Endothelial cell of umbilical vein (primary cell): Measurements from ENCODE around the gene CPLANE2. TPM values are rescaled to one million over a fixed set of nuclear protein-coding genes. Genes with fewer than 3 reads are reported as not detected.

Experiments used
- BruUV-seq: library from RNA; stranded (reverse); fragments of 400-500 nt; replicated peaks from 2 replicates; lab custom pipeline; 2021; lab: Mats Ljungman, UMichigan
- CTCF ChIA-PET: fragments of 300-600, 350-600 bp; sonication (Branson Sonifier 250); formaldehyde crosslinking; loops from one replicate; lab custom pipeline; 2021; ENCODE audit warnings: antibody characterized with exemption, inconsistent platforms; lab: Charles Lee
- POLR2A ChIA-PET: fragments of 300-600, 350-600 bp; sonication (Branson Sonifier 250); formaldehyde crosslinking; loops from one replicate; lab custom pipeline; 2021; ENCODE audit warnings: antibody characterized with exemption, inconsistent platforms; lab: Charles Lee
- DNase-seq: peaks from one replicate; pipeline ENCODE4 v3.0.0-alpha.2; 2011; ENCODE audit warnings: low read depth, low spot score
- FAIRE-seq: peaks from 2 replicates; lab custom pipeline; 2011; peaks lifted over from hg19 to GRCh38; lab: Jason Lieb, UNC
- H2AFZ ChIP-seq: 2 replicates; pipeline ENCODE4 v1.6.0; 2012; ENCODE audit warnings: low read depth, low read length, control low read depth, inconsistent platforms
- H3K27ac ChIP-seq: 2 replicates; pipeline ENCODE4 v1.5.1; 2011; ENCODE audit warnings: low read depth, mild to moderate bottlenecking, control low read depth, low read length, moderate library complexity; ENCODE audit not compliant: insufficient read depth
- H3K27me3 ChIP-seq, 2 experiments: 2 replicates each; pipeline versions ENCODE4 v1.6.0 to v1.6.1; 2011; ENCODE audit warnings: low read length in 2 of 2, mixed read lengths in 1 of 2; ENCODE audit not compliant: control insufficient read depth in 2 of 2, insufficient read depth in 2 of 2
- H3K36me3 ChIP-seq, 2 experiments: 2 replicates in 1 of 2; 3 replicates in 1 of 2; pipeline ENCODE4 v1.5.1; 2011; ENCODE audit warnings: low read length in 2 of 2, mild to moderate bottlenecking in 1 of 2, moderate library complexity in 1 of 2; ENCODE audit not compliant: control insufficient read depth in 2 of 2, insufficient read depth in 2 of 2; ENCODE audit errors: extremely low read depth in 1 of 2
- H3K4me1 ChIP-seq: 3 replicates; pipeline ENCODE4 v1.5.1; 2011; ENCODE audit warnings: mild to moderate bottlenecking, low read length; ENCODE audit not compliant: control insufficient read depth, insufficient read depth; ENCODE audit errors: extremely low read depth
- H3K4me2 ChIP-seq: 2 replicates; pipeline ENCODE4 v1.6.1; 2011; ENCODE audit warnings: low read length, control low read depth, mixed read lengths; ENCODE audit not compliant: insufficient read depth
- H3K4me3 ChIP-seq, 3 experiments: fragments of 200-600 bp in 1 of 3; sonication (generic), shearing (Covaris generic) in 1 of 3; replicated peaks in 1 of 3; 2 replicates each; pipeline ENCODE4 v1.5.1; 2011 to 2016; ENCODE audit warnings: control low read depth in 3 of 3, low read length in 3 of 3, mild to moderate bottlenecking in 2 of 3, inconsistent platforms in 1 of 3, low read depth in 1 of 3, moderate library complexity in 1 of 3; ENCODE audit not compliant: insufficient read depth in 1 of 3
- H3K79me2 ChIP-seq: 2 replicates; pipeline ENCODE4 v1.6.0; 2012; ENCODE audit warnings: low read length, inconsistent platforms; ENCODE audit not compliant: control insufficient read depth, insufficient read depth
- H3K9ac ChIP-seq: replicated peaks from 2 replicates; pipeline ENCODE3; 2011; ENCODE audit warnings: low read length, control low read depth; ENCODE audit not compliant: insufficient read depth; ENCODE audit errors: extremely low read depth
- H3K9me1 ChIP-seq: replicated peaks from 3 replicates; pipeline ENCODE4 v1.6.0; 2011; ENCODE audit warnings: mild to moderate bottlenecking, low read length; ENCODE audit not compliant: control insufficient read depth, insufficient read depth; ENCODE audit errors: extremely low read depth
- H3K9me3 ChIP-seq: replicated peaks from 2 replicates; pipeline ENCODE4 v1.5.1; 2012; ENCODE audit warnings: low read length, inconsistent platforms; ENCODE audit not compliant: control insufficient read depth, insufficient read depth
- H4K20me1 ChIP-seq: replicated peaks from 2 replicates; pipeline ENCODE3; 2011; ENCODE audit warnings: mild to moderate bottlenecking, low read length; ENCODE audit not compliant: control insufficient read depth, insufficient read depth; ENCODE audit errors: extremely low read depth
- CTCF ChIP-seq, 2 donors: IDR thresholded peaks; 1 replicate in 1 of 2; 2 replicates in 1 of 2; pipeline ENCODE4 v1.5.1; 2011; ENCODE audit warnings: low read length in 2 of 2, mild to moderate bottlenecking in 2 of 2, moderate library complexity in 2 of 2, control low read depth in 1 of 2, inconsistent platforms in 1 of 2, low read depth in 1 of 2; ENCODE audit not compliant: insufficient read depth in 1 of 2; ENCODE audit errors: extremely low read depth in 1 of 2
- EZH2 ChIP-seq: IDR thresholded peaks from 2 replicates; pipeline ENCODE4 v1.6.1; 2012; ENCODE audit warnings: borderline replicate concordance, low read depth, mild to moderate bottlenecking, moderate library complexity, low read length, inconsistent platforms; ENCODE audit not compliant: severe bottlenecking
- FOS ChIP-seq: IDR thresholded peaks from 2 replicates; pipeline ENCODE4 v1.6.1; 2011; ENCODE audit warnings: mild to moderate bottlenecking, low read length, moderate library complexity, borderline replicate concordance; ENCODE audit not compliant: insufficient read depth
- GATA2 ChIP-seq: IDR thresholded peaks from 2 replicates; pipeline ENCODE4 v1.7.0; 2011; ENCODE audit warnings: low read depth, mild to moderate bottlenecking, moderate library complexity, mixed read lengths, low read length; ENCODE audit not compliant: insufficient read length, insufficient read depth
- JUN ChIP-seq: IDR thresholded peaks from 2 replicates; pipeline ENCODE4 v1.6.1; 2011; ENCODE audit warnings: borderline replicate concordance, low read depth; ENCODE audit not compliant: insufficient read length, insufficient read depth
- MYC ChIP-seq: IDR thresholded peaks from one replicate; pipeline ENCODE4 v1.6.1; 2011; ENCODE audit warnings: mild to moderate bottlenecking, low read depth, low read length
- POLR2A ChIP-seq: IDR thresholded peaks from 2 replicates; pipeline ENCODE4 v1.6.1; 2012; ENCODE audit warnings: low read depth, mild to moderate bottlenecking, control low read depth, low read length
- POLR2AphosphoS5 ChIP-seq: IDR thresholded peaks from 2 replicates; pipeline ENCODE4 v1.6.1; 2012; ENCODE audit warnings: low read depth, mild to moderate bottlenecking, control low read depth, low read length, moderate library complexity; ENCODE audit not compliant: insufficient read depth
- dilution Hi-C: fragments of 300-500 bp; cut with MboI; formaldehyde crosslinking; loops from one replicate; pipeline ENCODE4 v1.15.0; 2019; ENCODE audit warnings: low sequenced_read_pairs; ENCODE audit not compliant: extremely low pct_ligation_motif_present
- intact Hi-C: fragments of 100-400 bp; cut with micrococcal nuclease; formaldehyde crosslinking; loops from one replicate; pipeline ENCODE4 v1.10.0; 2022
- polyA plus RNA-seq, 4 experiments: library from polyadenylated mRNA; depleted of rRNA in 3 of 4; stranded (reverse) in 3 of 4; unstranded in 1 of 4; fragments of >200 nt; gene quantifications; 2 replicates each; pipeline versions ENCODE4 v1.2.1 to v1.2.3, GENCODE V29; 2011 to 2012; ENCODE audit warnings: missing spikeins in 1 of 4
- total RNA-seq: library from RNA; stranded (reverse); gene quantifications from 2 replicates; pipeline ENCODE4 v1.2.3, GENCODE V29; 2021
- TF ChIP-seq, protein P1 (sequence below): IDR thresholded peaks from 2 replicates; pipeline ENCODE4 v1.6.1; 2011; ENCODE audit not compliant: insufficient read depth, insufficient read length

The CPLANE2 gene
- total and polyA plus RNA-seq, 2 donors (not counting 3 experiments of a cell fraction or from before 2014, with no cell fraction given): 3.9 to 4.6 TPM

DNA sequence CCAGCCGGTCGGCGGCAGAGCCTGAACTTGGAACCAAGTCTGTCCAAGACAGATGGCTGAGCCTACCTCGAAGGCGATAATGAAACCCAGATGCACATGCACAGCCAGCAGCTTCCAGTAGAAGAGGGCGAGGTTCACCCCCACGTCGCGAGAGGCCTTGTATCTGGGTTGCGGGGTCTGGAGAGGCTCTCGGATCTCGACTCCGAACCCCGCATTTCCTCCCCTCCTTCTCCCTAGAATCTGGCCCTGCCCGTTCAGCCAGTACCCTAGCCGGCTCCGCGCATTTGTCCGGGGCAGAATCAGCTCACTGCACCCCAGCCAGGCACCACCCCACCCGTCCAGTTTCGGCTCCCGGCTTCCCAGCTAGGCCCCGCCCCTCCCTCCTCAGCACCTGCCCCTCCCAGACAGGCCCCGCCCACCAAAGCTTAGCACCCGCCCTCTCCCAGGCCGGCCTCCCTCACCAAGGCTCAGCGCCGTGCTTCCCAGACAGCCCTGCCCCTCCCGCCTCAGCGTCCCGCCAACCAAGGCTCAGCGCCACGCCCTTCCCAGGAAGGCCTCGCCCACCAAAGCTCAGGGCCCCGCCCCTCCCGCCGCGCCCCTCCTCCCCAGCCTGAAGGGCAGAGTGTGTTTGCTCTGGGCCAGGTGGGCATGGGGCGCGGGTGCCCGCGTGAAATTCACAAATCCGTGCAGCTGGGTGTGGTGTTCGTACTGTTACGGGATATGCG is 19.8 kb downstream of the CPLANE2 start:
- intact Hi-C loops (loop anchor here (1.0 kb wide), 2 partner anchors 11 to 20 kb away; partner anchors contain the start of gene CPLANE2), dilution Hi-C loops (no loop called here)
- Histone ChIP-seq H3K9ac (no peak overlapping the region), H4K20me1 (no peaks in the 10 kb centered on the region), H3K9me1 (no peaks in the 10 kb centered on the region), H3K27me3 (peaks cover 0 to 2% of the 10 kb centered on the region in 2 experiments), H2AFZ (peak overlapping the region; percentile 96), H3K36me3 (no peaks in the 10 kb centered on the region), H3K4me3 (peak overlapping the region; percentile 39 to 58 (median 42)), H3K4me1 (peaks cover 8% of the 10 kb centered on the region), H3K4me2 (peak overlapping the region; percentile 77), H3K79me2 (no peaks in the 10 kb centered on the region), H3K27ac (no peak overlapping the region), H3K9me3 (no peaks in the 10 kb centered on the region)
- no peak for TF ChIP-seq GATA2
- no peak for TF ChIP-seq FOS
- no peak for TF ChIP-seq MYC
- no peak for TF ChIP-seq CTCF (IDR thresholded peaks at IDR 0.05; ENCODE audit: extremely low read depth in 1 of 2, insufficient read depth in 1 of 2, low read depth in 1 of 2, low read length in 2 of 2)
- TF ChIP-seq, protein P1, sequence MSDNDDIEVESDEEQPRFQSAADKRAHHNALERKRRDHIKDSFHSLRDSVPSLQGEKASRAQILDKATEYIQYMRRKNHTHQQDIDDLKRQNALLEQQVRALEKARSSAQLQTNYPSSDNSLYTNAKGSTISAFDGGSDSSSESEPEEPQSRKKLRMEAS: no peak
- no peak for TF ChIP-seq POLR2AphosphoS5
- no peak for TF ChIP-seq JUN
- TF ChIP-seq POLR2A: no peak
- no peak for TF ChIP-seq EZH2
- no TSS peak for BruUV-seq
- FAIRE-seq: peak; percentile 98
- DNase-seq: peak; percentile 96
- CTCF ChIA-PET: interaction anchor here (0.8 to 3.1 kb wide), 9 partner anchors 10 to 146 kb away, joined by 3 to 15 read pairs (median 3); partner anchors contain the start of gene FAM131C
- POLR2A ChIA-PET: interaction anchor here (1.0 to 1.3 kb wide), 3 partner anchors 10 to 150 kb away, joined by 3 to 4 read pairs (median 4); partner anchors contain the start of gene SZRD1
